GM12873 (cell line): ENCODE data around the gene TARS2.

ENCODE experiments used
- TF ChIP-seq, protein P1 (sequence below): IDR thresholded peaks from 2 replicates; pipeline ENCODE4 v1.5.1; 2012; ENCODE audit warnings: low read depth, mild to moderate bottlenecking, moderate library complexity, low read length, control low read depth; ENCODE audit not compliant: insufficient read depth; ENCODE audit errors: missing control alignments

Gene TARS2

GRCh38 chr1:150515328-150516049, 28.3 kb downstream of the TARS2 start, which contains the start of gene FALEC:
Gene FALEC (plus strand): TSS chr1:150515752.
- TF ChIP-seq, protein P1, sequence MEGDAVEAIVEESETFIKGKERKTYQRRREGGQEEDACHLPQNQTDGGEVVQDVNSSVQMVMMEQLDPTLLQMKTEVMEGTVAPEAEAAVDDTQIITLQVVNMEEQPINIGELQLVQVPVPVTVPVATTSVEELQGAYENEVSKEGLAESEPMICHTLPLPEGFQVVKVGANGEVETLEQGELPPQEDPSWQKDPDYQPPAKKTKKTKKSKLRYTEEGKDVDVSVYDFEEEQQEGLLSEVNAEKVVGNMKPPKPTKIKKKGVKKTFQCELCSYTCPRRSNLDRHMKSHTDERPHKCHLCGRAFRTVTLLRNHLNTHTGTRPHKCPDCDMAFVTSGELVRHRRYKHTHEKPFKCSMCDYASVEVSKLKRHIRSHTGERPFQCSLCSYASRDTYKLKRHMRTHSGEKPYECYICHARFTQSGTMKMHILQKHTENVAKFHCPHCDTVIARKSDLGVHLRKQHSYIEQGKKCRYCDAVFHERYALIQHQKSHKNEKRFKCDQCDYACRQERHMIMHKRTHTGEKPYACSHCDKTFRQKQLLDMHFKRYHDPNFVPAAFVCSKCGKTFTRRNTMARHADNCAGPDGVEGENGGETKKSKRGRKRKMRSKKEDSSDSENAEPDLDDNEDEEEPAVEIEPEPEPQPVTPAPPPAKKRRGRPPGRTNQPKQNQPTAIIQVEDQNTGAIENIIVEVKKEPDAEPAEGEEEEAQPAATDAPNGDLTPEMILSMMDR = no peak

- TF ChIP-seq, protein P1 = no peak
Measured at GRCh38 chr1:150516050-150516591, 28.9 kb downstream of the TARS2 start.

DNA sequence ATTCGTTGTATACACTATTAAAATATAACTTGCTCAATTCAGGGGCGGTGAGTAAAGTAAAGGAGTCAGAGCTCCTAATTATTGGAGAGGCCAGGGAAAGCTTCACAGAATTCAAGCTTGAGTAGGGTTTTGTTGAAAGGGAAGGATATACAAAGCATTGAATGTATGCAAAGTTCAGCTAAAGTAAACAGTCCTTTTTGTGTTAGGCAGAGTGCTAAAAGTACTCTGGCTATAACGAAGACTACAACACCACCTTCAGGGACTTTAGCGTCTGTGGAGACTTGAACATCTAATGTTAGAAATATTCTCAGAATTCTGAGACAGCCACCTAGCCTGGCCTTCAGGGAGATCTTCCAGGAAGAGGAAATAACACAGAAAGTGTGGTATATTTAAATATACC, 29.4 kb downstream of the TARS2 start:
- TF ChIP-seq, protein P1 = peak; percentile 22

DNA sequence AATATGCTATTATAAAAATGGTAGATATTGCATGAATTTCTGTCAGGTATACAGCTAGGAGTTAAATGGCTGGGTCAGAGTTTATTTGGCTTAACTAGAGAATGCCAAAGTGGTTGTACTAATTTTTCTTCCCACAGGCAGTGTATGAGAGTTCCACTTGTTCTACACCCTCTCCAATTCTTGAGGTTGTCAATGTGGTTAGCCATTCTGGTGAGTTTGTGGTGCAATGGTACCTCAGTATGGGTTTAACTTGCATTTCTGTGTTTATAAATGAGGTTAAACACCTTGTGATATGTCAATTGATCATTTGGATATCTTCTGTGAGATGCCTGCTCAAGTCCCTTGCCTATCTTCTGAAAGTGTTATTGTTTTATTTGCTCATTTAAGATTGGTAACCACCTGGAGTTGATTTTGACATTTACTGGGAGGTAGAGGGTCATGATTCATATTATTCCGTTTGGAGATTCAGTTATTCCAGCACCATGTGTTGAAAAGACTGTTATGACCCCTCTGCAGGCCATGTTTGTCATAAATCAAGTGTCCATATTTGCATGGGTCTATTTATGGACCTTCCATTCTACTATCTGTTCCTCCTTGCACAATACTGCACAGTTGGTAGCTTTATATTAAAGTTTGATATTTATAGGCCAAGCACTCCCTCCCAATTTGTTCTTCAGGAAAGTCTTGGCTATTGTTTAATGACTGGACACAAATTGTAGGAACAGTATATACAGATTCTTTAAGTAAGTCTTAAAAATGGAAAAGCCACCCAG, 34.2 kb downstream of the TARS2 start:
- TF ChIP-seq, protein P1 = no peak

GRCh38 chr1:150525348-150525747, 38.1 kb downstream of the TARS2 start:
- TF ChIP-seq, protein P1 = no peak

DNA sequence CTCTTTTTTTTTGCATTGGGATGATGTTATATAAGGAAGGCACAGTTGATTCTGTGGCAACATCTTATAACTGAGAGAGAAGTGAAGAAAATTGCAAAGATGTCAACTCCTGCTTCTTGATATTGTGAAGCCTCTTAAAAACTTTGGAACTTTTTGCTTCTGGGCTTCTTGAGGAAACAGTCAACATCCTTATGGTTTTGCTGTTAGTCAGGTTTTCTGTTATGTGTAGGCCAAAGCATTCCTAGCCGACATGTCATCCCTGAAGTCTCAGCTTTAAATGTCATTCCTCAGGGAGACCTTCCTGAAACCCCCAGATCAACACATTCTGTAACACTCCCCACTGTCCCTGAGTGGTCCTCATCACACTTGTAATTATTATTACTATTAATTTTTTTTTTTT, 41.0 kb downstream of the TARS2 start:
- TF ChIP-seq, protein P1 = no peak

DNA sequence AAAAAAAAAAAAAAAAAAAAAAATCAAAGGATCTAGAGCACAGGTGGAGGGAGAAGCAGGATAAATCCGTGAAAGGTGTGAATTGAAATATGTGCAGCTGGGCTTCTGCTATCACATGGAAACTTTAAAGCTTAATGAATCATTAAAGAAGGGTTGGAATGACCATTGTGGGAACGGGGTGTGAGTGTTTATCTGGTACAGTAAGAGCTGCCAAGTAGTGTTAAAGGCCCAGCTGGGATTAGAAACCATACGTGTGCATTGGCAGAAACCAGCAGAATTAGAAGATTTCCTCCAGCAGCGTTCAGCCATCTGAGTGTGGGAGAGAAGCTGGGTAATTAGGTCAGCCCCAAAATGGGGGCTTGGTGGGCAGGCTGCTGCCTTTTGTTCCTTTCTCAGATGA, 41.8 kb downstream of the TARS2 start:
- TF ChIP-seq, protein P1 = no peak
